ENCODE results near the gene SLCO3A1. TPM values are rescaled to one million over a fixed set of nuclear protein-coding genes. Genes with fewer than 3 reads are reported as not detected.
A peak's percentile ranks its signal among the peaks of the same experiment; 100 is the strongest.

SLCO3A1 gene
- total and polyA plus RNA-seq, 2 of the 8 experiments (the other 6 are each of a cell fraction or from before 2014, with no cell fraction given), result 15.1 to 20.4 TPM

DNA sequence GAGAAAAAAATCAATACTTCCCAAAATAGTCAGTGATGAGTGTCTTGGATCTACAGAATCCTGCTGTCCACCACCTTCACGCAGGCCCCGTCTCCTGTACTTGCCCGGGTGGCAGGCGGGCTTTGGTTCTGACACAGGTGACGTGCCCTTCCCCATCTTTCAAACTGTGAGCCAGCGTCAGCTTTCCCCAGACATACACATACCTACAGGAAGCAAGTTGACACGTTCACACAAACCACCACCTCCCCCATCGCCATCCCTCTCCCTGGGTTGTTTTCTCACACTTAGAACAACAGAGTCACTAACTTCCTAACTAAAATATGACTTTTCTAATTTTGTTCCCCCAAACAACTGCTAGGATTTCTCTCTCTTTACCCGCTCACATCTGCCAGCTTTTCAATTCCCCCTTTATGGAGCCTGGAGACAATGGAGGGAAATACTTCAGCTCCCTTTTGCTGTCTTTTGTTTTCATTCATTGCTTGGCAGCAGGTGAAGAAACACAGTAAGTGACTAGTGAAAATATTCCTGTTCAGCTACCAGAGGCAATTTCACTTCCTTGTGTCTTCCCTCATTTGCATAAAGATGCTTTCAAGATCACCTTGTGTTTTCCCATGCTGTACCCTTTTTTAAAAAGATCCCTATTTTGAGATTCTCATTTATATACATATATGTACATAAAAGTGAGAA lies 248.3 kb downstream of the SLCO3A1 start:
- ChIA-PET CTCF (ENCODE audit: partially characterized antibody) (interaction anchor here (0.6 to 8.8 kb wide), 18 partner anchors 9 to 533 kb away, joined by 3 to 71 read pairs (median 4); no protein-coding TSS in a partner anchor), POLR2A (ENCODE audit: partially characterized antibody) (interaction anchor here (1.3 to 1.6 kb wide), 2 partner anchors 22 to 58 kb away, joined by 3 read pairs; no protein-coding TSS in a partner anchor)
- H3K4me2 ChIP-seq (ENCODE audit: insufficient read depth in 1 of 2, low read depth in 2 of 2, low read length in 2 of 2), result no peak overlapping the region
- H3K27ac ChIP-seq (ENCODE audit: low read depth, low read length), result no peak overlapping the region
- H4K20me1 ChIP-seq (replicated peaks in 1 of 2; ENCODE audit: control insufficient read depth in 1 of 2, insufficient read depth in 2 of 2, low read length in 2 of 2), result no peaks in the 10 kb centered on the region
- no peak overlapping the region for H3K56ac ChIP-seq (replicated peaks; ENCODE audit: insufficient read length, low read depth, low read length)
- no peak overlapping the region for H3K23ac ChIP-seq (ENCODE audit: insufficient read length)
- H3K23me2 ChIP-seq (ENCODE audit: low read depth, low read length), result no peaks in the 10 kb centered on the region
- no peaks in the 10 kb centered on the region for H3K36me3 ChIP-seq (ENCODE audit: control insufficient read depth in 2 of 4, insufficient read depth in 4 of 4, low read length in 3 of 4)
- H2BK15ac ChIP-seq (ENCODE audit: low read length), result no peak overlapping the region
- H3K14ac ChIP-seq (ENCODE audit: insufficient read length), result no peak overlapping the region
- H3K27me3 ChIP-seq (replicated peaks in 1 of 4; ENCODE audit: control insufficient read depth in 3 of 4, extremely low read depth in 1 of 4, insufficient read depth in 3 of 4, low read length in 3 of 4), result no peaks in the 10 kb centered on the region; a peak in 2 of 7 replicates
- no peak overlapping the region for H3K9ac ChIP-seq (replicated peaks in 1 of 4; ENCODE audit: extremely low read depth in 1 of 4, low read depth in 3 of 4, low read length in 3 of 4)
- no peak overlapping the region for H3K4ac ChIP-seq (replicated peaks; ENCODE audit: insufficient read length, low read depth, low read length)
- no peak overlapping the region for H2BK120ac ChIP-seq (replicated peaks; ENCODE audit: low read depth, low read length)
- no peaks in the 10 kb centered on the region for H3K79me2 ChIP-seq (ENCODE audit: control insufficient read depth in 1 of 2, insufficient read depth in 2 of 2, low read length in 2 of 2)
- no peak overlapping the region; the same call in 1 of the 2 replicates for H2AK5ac ChIP-seq (ENCODE audit: low read depth, low read length)
- H3K79me1 ChIP-seq (ENCODE audit: low read depth, low read length), result no peaks in the 10 kb centered on the region
- H2BK5ac ChIP-seq (ENCODE audit: low read depth, low read length), result no peak overlapping the region; the same call in 1 of the 2 replicates
- H3K18ac ChIP-seq (ENCODE audit: extremely low read depth, low read length), result 0 out of 2 replicates have a peak overlapping the region, but pooled peaks have one; percentile 33
- no peak overlapping the region; the same call in 1 of the 2 replicates for H2BK12ac ChIP-seq (ENCODE audit: low read depth, low read length)
- DNase-seq (ENCODE audit: low read depth in 1 of 2, low spot score in 2 of 2), result no peak
- no peak overlapping the region; the same call in 1 of the 2 replicates for H2BK20ac ChIP-seq (ENCODE audit: low read length)
- no peak overlapping the region for H4K5ac ChIP-seq (ENCODE audit: insufficient read length, low read depth, low read length)
- peak; percentile 13 for FAIRE-seq
- H4K91ac ChIP-seq (replicated peaks; ENCODE audit: insufficient read length, low read length), result peak overlapping the region; percentile 46
- H3K9me3 ChIP-seq (ENCODE audit: insufficient read depth in 2 of 2, low read depth in 1 of 2, low read length in 1 of 2), result peaks cover 0 to 3% of the 10 kb centered on the region in 2 experiments; a peak in 1 of 4 replicates
- no peak overlapping the region for H2AFZ ChIP-seq (ENCODE audit: low read length)
- 80% methylated on average over 9 of the region's 9 CpGs; no CpG with 5 or more reads in 1 of the 2 experiments for WGBS, 2 experiments (ENCODE audit: extremely low coverage in 1 of 2, insufficient coverage in 1 of 2, insufficient read length in 1 of 2, insufficient replicate concordance in 2 of 2, low coverage in 1 of 2, low lambda C conversion rate in 2 of 2, missing lambda C conversion rate in 1 of 2)
- no peak overlapping the region for H3K4me3 ChIP-seq (ENCODE audit: extremely low read depth in 1 of 4, insufficient read depth in 2 of 4, low read depth in 3 of 4, low read length in 4 of 4)
- peaks cover 9 to 24% (median 15%) of the 10 kb centered on the region in 4 experiments for H3K4me1 ChIP-seq (replicated peaks in 1 of 4; ENCODE audit: control insufficient read depth in 3 of 4, insufficient read depth in 4 of 4, low read length in 3 of 4)
- no peak overlapping the region for H4K8ac ChIP-seq (ENCODE audit: extremely low read depth, insufficient read depth, low read length)
- no peak for TF ChIP-seq KDM1A (IDR thresholded peaks at IDR 0.05; ENCODE audit: borderline replicate concordance, low read length)
